Measurements from ENCODE around the gene RELN.

GRCh38 chr7:104034679-104035078 lies 45.2 kb upstream of the RELN start:
- TF ChIP-seq CTCF (IDR thresholded peaks at IDR 0.05) (no peak), POLR2A (IDR thresholded peaks at IDR 0.05) (no peak), EP300 (IDR thresholded peaks at IDR 0.05) (no peak)
